DND-41 (cell line): ENCODE results near the gene GJB4.

ENCODE experiments used
- ATAC-seq: fragments of 200-7000 bp; cut with Tn5 transposase; 3 replicates; pipeline ENCODE4 v1.9.1; 2021; ENCODE audit warnings: low read depth; ENCODE audit not compliant: insufficient read depth
- DNase-seq: peaks from one replicate; pipeline ENCODE4 v3.0.0-alpha.2; 2020
- H2AFZ ChIP-seq: 2 replicates; pipeline ENCODE4 v1.6.0; 2012; ENCODE audit warnings: low read depth, low read length
- H3K27ac ChIP-seq: 2 replicates; pipeline ENCODE4 v1.5.1; 2012; ENCODE audit warnings: low read length, inconsistent platforms
- H3K27me3 ChIP-seq: fragments of 200-600 bp; sonication (generic); 2 replicates; pipeline ENCODE4 v1.6.0; 2012; ENCODE audit warnings: low read length, mild to moderate bottlenecking, inconsistent platforms; ENCODE audit not compliant: insufficient read depth, poor library complexity
- H3K36me3 ChIP-seq: 2 replicates; pipeline ENCODE4 v1.5.1; 2012; ENCODE audit warnings: low read length, inconsistent platforms; ENCODE audit not compliant: insufficient read depth
- H3K4me1 ChIP-seq: 2 replicates; pipeline ENCODE4 v1.5.1; 2012; ENCODE audit warnings: mild to moderate bottlenecking, low read length; ENCODE audit not compliant: insufficient read depth
- H3K4me2 ChIP-seq: 2 replicates; pipeline ENCODE4 v1.6.0; 2012; ENCODE audit warnings: mild to moderate bottlenecking, moderate library complexity, low read length, inconsistent platforms; ENCODE audit not compliant: insufficient read depth
- H3K4me3 ChIP-seq, 2 experiments: fragments of 200-600 bp in 1 of 2; shearing (Covaris generic) in 1 of 2; 2 replicates each; pipeline ENCODE4 v1.5.1; 2012 to 2016; ENCODE audit warnings: inconsistent platforms in 2 of 2, low read length in 2 of 2, mild to moderate bottlenecking in 2 of 2, low read depth in 1 of 2, moderate library complexity in 1 of 2
- H3K79me2 ChIP-seq: 2 replicates; pipeline ENCODE4 v1.6.0; 2012; ENCODE audit warnings: low read length, inconsistent platforms; ENCODE audit not compliant: insufficient read depth
- H3K9ac ChIP-seq: 2 replicates; pipeline ENCODE4 v1.6.0; 2012; ENCODE audit warnings: low read depth, mild to moderate bottlenecking, inconsistent platforms, low read length, moderate library complexity
- H3K9me3 ChIP-seq: 2 replicates; pipeline ENCODE4 v1.5.1; 2012; ENCODE audit warnings: low read length, moderate library complexity, mild to moderate bottlenecking, inconsistent platforms; ENCODE audit not compliant: insufficient read depth, severe bottlenecking
- H4K20me1 ChIP-seq: 2 replicates; pipeline ENCODE4 v1.6.0; 2012; ENCODE audit warnings: low read length; ENCODE audit not compliant: insufficient read depth
- EZH2 ChIP-seq: IDR thresholded peaks from 3 replicates; pipeline ENCODE4 v1.6.1; 2012; ENCODE audit warnings: borderline replicate concordance, low read depth, mild to moderate bottlenecking, moderate library complexity, low read length, inconsistent platforms; ENCODE audit not compliant: severe bottlenecking
- TF ChIP-seq, protein P1 (sequence below): IDR thresholded peaks from 2 replicates; pipeline ENCODE4 v1.5.1; 2012; ENCODE audit warnings: borderline replicate concordance, low read length, moderate library complexity, mild to moderate bottlenecking; ENCODE audit not compliant: poor library complexity, severe bottlenecking; ENCODE audit errors: extremely low read depth

GJB4 gene

GRCh38 chr1:34777519-34778321 lies 18.2 kb downstream of the GJB4 start:
- no peak for TF ChIP-seq EZH2
- TF ChIP-seq, protein P1, sequence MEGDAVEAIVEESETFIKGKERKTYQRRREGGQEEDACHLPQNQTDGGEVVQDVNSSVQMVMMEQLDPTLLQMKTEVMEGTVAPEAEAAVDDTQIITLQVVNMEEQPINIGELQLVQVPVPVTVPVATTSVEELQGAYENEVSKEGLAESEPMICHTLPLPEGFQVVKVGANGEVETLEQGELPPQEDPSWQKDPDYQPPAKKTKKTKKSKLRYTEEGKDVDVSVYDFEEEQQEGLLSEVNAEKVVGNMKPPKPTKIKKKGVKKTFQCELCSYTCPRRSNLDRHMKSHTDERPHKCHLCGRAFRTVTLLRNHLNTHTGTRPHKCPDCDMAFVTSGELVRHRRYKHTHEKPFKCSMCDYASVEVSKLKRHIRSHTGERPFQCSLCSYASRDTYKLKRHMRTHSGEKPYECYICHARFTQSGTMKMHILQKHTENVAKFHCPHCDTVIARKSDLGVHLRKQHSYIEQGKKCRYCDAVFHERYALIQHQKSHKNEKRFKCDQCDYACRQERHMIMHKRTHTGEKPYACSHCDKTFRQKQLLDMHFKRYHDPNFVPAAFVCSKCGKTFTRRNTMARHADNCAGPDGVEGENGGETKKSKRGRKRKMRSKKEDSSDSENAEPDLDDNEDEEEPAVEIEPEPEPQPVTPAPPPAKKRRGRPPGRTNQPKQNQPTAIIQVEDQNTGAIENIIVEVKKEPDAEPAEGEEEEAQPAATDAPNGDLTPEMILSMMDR = no peak
- no peaks in the 10 kb centered on the region for H3K36me3 ChIP-seq
- DNase-seq (no peak), ATAC-seq (no peak)
- H2AFZ ChIP-seq = no peak overlapping the region
- no peaks in the 10 kb centered on the region for H3K9me3 ChIP-seq
- no peaks in the 10 kb centered on the region for H3K4me1 ChIP-seq
- H4K20me1 ChIP-seq = no peaks in the 10 kb centered on the region
- no peaks in the 10 kb centered on the region for H3K79me2 ChIP-seq
- H3K27me3 ChIP-seq = peaks cover 10% of the 10 kb centered on the region
- no peak overlapping the region for H3K27ac ChIP-seq
- no peak overlapping the region for H3K4me3 ChIP-seq
- no peak overlapping the region for H3K4me2 ChIP-seq
- H3K9ac ChIP-seq = no peak overlapping the region

- Histone ChIP-seq H3K4me2 (no peak overlapping the region), H3K36me3 (no peaks in the 10 kb centered on the region), H2AFZ (no peak overlapping the region), H4K20me1 (no peaks in the 10 kb centered on the region), H3K79me2 (no peaks in the 10 kb centered on the region), H3K4me3 (no peak overlapping the region), H3K27me3 (peaks cover 10% of the 10 kb centered on the region), H3K9me3 (no peaks in the 10 kb centered on the region), H3K9ac (no peak overlapping the region), H3K4me1 (no peaks in the 10 kb centered on the region), H3K27ac (no peak overlapping the region)
- no peak for ATAC-seq
- TF ChIP-seq, protein P1 = no peak
- TF ChIP-seq EZH2 = no peak
- no peak for DNase-seq
These were observed 18.8 kb downstream of the GJB4 start for GRCh38 chr1:34778381-34778780.

DNA sequence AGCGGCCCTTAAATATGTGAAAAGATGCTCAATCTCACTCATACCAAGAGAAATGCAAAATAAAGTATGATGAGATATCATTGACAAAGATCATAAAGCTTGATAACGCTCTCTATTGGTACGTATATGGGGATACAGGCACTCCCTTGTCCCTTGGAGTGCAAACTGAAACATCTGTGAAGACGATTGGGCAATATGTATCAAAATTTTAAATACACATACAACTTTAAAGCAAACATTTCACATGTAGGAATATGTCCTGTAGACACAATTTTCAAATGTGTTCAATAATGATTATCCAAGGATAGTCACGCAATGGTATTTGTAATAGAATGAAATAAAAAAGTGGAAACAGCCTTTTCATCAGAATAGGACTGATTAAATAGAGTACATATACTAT lies 19.5 kb downstream of the GJB4 start:
- Histone ChIP-seq H3K36me3 (no peaks in the 10 kb centered on the region), H3K9ac (no peak overlapping the region)
- TF ChIP-seq, protein P1 = no peak
- TF ChIP-seq EZH2 = no peak

More for the DNA sequence above, 19.5 kb downstream of the GJB4 start:
- no peak for ATAC-seq
- no peak overlapping the region for H3K4me2 ChIP-seq
- DNase-seq = no peak
- no peaks in the 10 kb centered on the region for H4K20me1 ChIP-seq
- no peaks in the 10 kb centered on the region for H3K9me3 ChIP-seq
- H3K27ac ChIP-seq = no peak overlapping the region
- peaks cover 10% of the 10 kb centered on the region for H3K27me3 ChIP-seq
- H3K4me3 ChIP-seq = no peak overlapping the region
- no peaks in the 10 kb centered on the region for H3K79me2 ChIP-seq
- no peak overlapping the region for H2AFZ ChIP-seq
- no peaks in the 10 kb centered on the region for H3K4me1 ChIP-seq
